Uterus (tissue), 4 donors: ENCODE data around the gene HDAC2. TPM values are rescaled to one million over a fixed set of nuclear protein-coding genes. Genes with fewer than 3 reads are reported as not detected.

ENCODE experiments used
- DNase-seq, 2 donors: peaks; one replicate each; pipeline ENCODE4 v3.0.0-alpha.2; 2019 to 2020
- H3K27ac ChIP-seq, 2 donors: fragments of 200-600 bp; sonication (generic); 1 replicate in 1 of 2; 2 replicates in 1 of 2; pipeline ENCODE4 v1.5.1; 2016 to 2018
- H3K27me3 ChIP-seq, 2 donors: fragments of 200-600 bp; sonication (generic); one replicate each; pipeline ENCODE4 v1.5.1; 2018 to 2019; ENCODE audit warnings: control low read depth in 1 of 2
- H3K36me3 ChIP-seq, 2 donors: fragments of 200-600 bp; sonication (generic); one replicate each; pipeline ENCODE4 v1.5.1; 2019; ENCODE audit warnings: control low read depth in 1 of 2
- H3K4me1 ChIP-seq, 2 donors: fragments of 200-600 bp; sonication (generic); one replicate each; pipeline ENCODE4 v1.5.1; 2018 to 2019; ENCODE audit warnings: control low read depth in 1 of 2
- H3K4me3 ChIP-seq, 2 donors: fragments of 200-600 bp; sonication (generic); 1 replicate in 1 of 2; 2 replicates in 1 of 2; pipeline ENCODE4 v1.5.1; 2018 to 2019; ENCODE audit warnings: mild to moderate bottlenecking in 1 of 2
- H3K9me3 ChIP-seq, 2 donors: fragments of 200-600 bp; sonication (generic); one replicate each; pipeline ENCODE4 v1.5.1; 2019; ENCODE audit warnings: control low read depth in 1 of 2
- CTCF ChIP-seq, 4 experiments: fragments of 200-600 bp in 2 of 4; fragments of 450-650 bp in 2 of 4; sonication (generic) in 2 of 4; IDR thresholded peaks; one replicate each; pipeline ENCODE4 v1.5.1; 2016 to 2019; ENCODE audit warnings: antibody characterized with exemption in 4 of 4, mild to moderate bottlenecking in 2 of 4, moderate library complexity in 1 of 4
- POLR2A ChIP-seq, 2 donors: fragments of 450-650 bp; IDR thresholded peaks; one replicate each; pipeline ENCODE4 v1.6.1; 2016; ENCODE audit warnings: antibody characterized with exemption in 2 of 2, mild to moderate bottlenecking in 1 of 2, moderate library complexity in 1 of 2
- intact Hi-C: fragments of 100-400 bp; cut with DNase I; formaldehyde crosslinking; loops from one replicate; pipeline ENCODE4 v1.15.1; 2023; ENCODE audit warnings: low total_unique reads
- total RNA-seq, 4 donors: library from RNA; depleted of rRNA in 3 of 4; stranded (reverse); fragments of >200 nt in 3 of 4; gene quantifications; one replicate each; pipeline versions ENCODE4 v1.1.0 to v1.2.4, GENCODE V29; 2014 to 2023
- donor health status: DM: yes; HTN: yes; CAD: no.

HDAC2 gene
- total RNA-seq, 4 donors from 2014 or later = 33.8 to 190 (median 113) TPM

- Histone ChIP-seq H3K9me3 (no peaks in the 10 kb centered on the region), H3K27ac (no peak overlapping the region), H3K27me3 (no peaks in the 10 kb centered on the region), H3K4me1 (no peaks in the 10 kb centered on the region), H3K36me3 (no peaks in the 10 kb centered on the region), H3K4me3 (no peak overlapping the region)
- no peak for DNase-seq
- TF ChIP-seq POLR2A (IDR thresholded peaks at IDR 0.05) (no peak), CTCF (IDR thresholded peaks at IDR 0.05) (no peak)
- intact Hi-C loops = no loop called here
Measured at GRCh38 chr6:113893866-113894265, 77.1 kb downstream of the HDAC2 start.

- H3K4me1 ChIP-seq = no peaks in the 10 kb centered on the region
- TF ChIP-seq POLR2A (IDR thresholded peaks at IDR 0.05) = no peak
- TF ChIP-seq CTCF (IDR thresholded peaks at IDR 0.05) = no peak
- intact Hi-C loops = no loop called here
- no peaks in the 10 kb centered on the region for H3K9me3 ChIP-seq
- DNase-seq = no peak
- no peaks in the 10 kb centered on the region for H3K27me3 ChIP-seq
- no peak overlapping the region for H3K27ac ChIP-seq
- no peaks in the 10 kb centered on the region for H3K36me3 ChIP-seq
- no peak overlapping the region for H3K4me3 ChIP-seq
Measured at GRCh38 chr6:113893451-113893850, 77.5 kb downstream of the HDAC2 start.

GRCh38 chr6:113888956-113889630 lies 81.9 kb downstream of the HDAC2 start:
- Histone ChIP-seq H3K27ac (no peak overlapping the region), H3K4me3 (no peak overlapping the region), H3K9me3 (no peaks in the 10 kb centered on the region), H3K27me3 (no peaks in the 10 kb centered on the region), H3K4me1 (no peaks in the 10 kb centered on the region), H3K36me3 (no peaks in the 10 kb centered on the region)
- no peak for DNase-seq
- intact Hi-C loops = no loop called here
- no peak for TF ChIP-seq CTCF (IDR thresholded peaks at IDR 0.05)
- TF ChIP-seq POLR2A (IDR thresholded peaks at IDR 0.05) = no peak

- no peak overlapping the region for H3K27ac ChIP-seq
- no peak overlapping the region for H3K4me3 ChIP-seq
- no peak for DNase-seq
- no peaks in the 10 kb centered on the region for H3K4me1 ChIP-seq
- intact Hi-C loops = no loop called here
- no peaks in the 10 kb centered on the region for H3K9me3 ChIP-seq
- TF ChIP-seq CTCF (IDR thresholded peaks at IDR 0.05) (no peak), POLR2A (IDR thresholded peaks at IDR 0.05) (no peak)
- H3K27me3 ChIP-seq = no peaks in the 10 kb centered on the region
- no peaks in the 10 kb centered on the region for H3K36me3 ChIP-seq
Measured at GRCh38 chr6:113888493-113888892, 82.5 kb downstream of the HDAC2 start.

GRCh38 chr6:113886512-113886911 lies 84.4 kb downstream of the HDAC2 start:
- TF ChIP-seq CTCF (IDR thresholded peaks at IDR 0.05) = no peak
- TF ChIP-seq POLR2A (IDR thresholded peaks at IDR 0.05) = no peak
- intact Hi-C loops = no loop called here
- Histone ChIP-seq H3K4me3 (no peak overlapping the region), H3K9me3 (no peaks in the 10 kb centered on the region), H3K27me3 (no peaks in the 10 kb centered on the region), H3K27ac (no peak overlapping the region), H3K4me1 (no peaks in the 10 kb centered on the region), H3K36me3 (no peaks in the 10 kb centered on the region)
- no peak for DNase-seq
